GM13977 (cell line): ENCODE data around the gene FYB1.

Experiments used
- DNase-seq: peaks from one replicate; pipeline ENCODE4 v3.0.0; 2012; ENCODE audit warnings: low spot score
- CTCF ChIP-seq: IDR thresholded peaks from 2 replicates; pipeline ENCODE4 v1.5.1; 2012; ENCODE audit warnings: mild to moderate bottlenecking, control low read depth; ENCODE audit not compliant: insufficient read depth; ENCODE audit errors: extremely low read depth, missing control alignments
- in situ Hi-C: fragments of 300-500 bp; cut with MboI; formaldehyde crosslinking; loops from one replicate; pipeline ENCODE4 v1.12.0; 2022; ENCODE audit warnings: low sequenced_read_pairs, low pct_unique_long_range_greater_than_20kb, mixed read lengths, inconsistent platforms; ENCODE audit not compliant: unreplicated experiment

Gene FYB1

DNA sequence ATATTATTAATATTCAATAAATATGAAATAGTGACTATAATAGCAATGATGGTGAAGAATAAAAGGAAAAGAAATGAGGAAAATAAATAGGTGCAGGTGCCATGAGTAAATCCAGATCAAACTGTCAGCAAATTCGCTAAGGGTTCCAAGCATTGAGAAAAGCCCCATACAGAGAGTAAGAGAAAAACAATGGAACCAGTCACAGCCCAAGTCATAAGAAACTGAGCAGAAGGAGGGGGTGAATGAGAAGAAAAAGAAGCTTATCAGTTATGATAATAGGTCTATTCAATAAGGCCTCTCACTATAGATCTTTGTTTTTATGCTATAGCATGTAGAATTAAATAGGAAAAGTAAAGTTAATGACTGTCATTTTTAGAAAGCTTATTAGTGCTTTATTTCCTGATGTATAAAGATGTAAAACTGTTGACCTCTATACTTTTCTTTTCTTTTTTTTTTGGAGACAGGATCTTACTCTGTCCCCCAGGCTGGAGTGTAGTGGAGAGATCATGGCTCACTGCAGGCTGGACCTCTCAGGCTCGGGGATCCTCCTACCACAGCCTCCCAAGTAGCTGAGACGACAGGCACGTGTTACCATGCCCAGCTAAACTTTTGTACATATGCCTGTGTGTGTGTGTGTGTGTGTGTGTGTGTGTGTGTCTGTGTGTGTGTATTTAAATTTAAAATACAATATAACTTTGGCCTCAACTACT, 72.4 kb downstream of the FYB1 start:
- in situ Hi-C loops, result no loop called here
- DNase-seq, result no peak
- no peak for TF ChIP-seq CTCF

- in situ Hi-C loops, result no loop called here
- no peak for DNase-seq
- no peak for TF ChIP-seq CTCF
Observed at GRCh38 chr5:39143151-39143860, 76.1 kb downstream of the FYB1 start.

GRCh38 chr5:39140558-39141168, 78.7 kb downstream of the FYB1 start:
- in situ Hi-C loops, result no loop called here
- no peak for TF ChIP-seq CTCF
- no peak for DNase-seq

- TF ChIP-seq CTCF, result no peak
- DNase-seq, result no peak
- in situ Hi-C loops, result no loop called here
Observed at GRCh38 chr5:39138892-39139291, 80.5 kb downstream of the FYB1 start.

DNA sequence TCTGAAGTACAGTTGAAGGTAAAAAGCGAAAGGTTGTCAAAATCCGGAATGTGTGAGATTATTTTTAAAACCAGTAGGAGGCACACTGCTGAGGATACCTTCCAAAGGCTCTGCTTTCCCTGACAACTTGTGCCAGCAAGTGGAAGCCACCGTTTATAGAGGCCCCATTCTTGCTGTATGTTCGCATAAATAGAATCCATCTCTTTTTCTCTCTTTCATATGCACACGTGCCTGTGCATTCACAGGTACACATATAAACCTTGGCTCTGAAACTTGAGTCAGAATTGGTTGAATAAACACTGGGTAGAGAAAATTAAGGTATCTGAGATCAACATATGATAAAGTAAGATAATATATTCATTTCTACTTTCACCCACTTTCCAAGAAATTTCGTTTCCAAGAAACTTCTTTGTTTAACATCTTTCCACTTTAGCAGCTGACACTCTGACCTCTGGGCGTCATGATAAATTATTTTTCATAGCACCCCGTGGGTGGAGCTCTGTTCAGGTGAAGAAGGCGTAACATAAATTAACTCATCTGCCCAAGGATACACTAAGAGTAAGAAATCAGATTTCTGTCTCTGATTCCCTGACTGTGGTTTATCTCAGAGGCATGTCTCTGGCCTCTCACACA, 81.4 kb downstream of the FYB1 start:
- TF ChIP-seq CTCF, result no peak
- DNase-seq, result no peak
- in situ Hi-C loops, result no loop called here

DNA sequence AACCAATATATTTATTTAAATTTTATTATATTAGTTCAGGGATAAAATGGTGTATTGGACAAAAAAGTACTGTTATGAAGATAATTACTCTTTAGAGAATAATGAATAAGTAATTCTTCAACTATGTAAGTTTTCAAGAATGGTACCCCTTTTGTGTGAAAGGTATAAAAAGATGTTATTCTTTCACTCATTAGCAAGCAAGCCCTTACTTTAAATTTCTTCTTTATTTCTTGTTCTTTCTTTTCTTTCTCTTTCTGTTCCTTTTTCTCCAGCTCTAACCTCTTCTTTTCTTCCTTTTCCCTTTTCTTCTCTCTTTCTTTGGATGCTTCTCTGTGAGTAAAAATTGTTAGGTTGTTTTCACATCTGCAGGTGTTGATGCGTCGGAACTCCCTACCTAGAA, 82.0 kb downstream of the FYB1 start:
- in situ Hi-C loops, result no loop called here
- DNase-seq, result no peak
- TF ChIP-seq CTCF, result no peak
